HG03439 (cell line): ENCODE results near the gene PCNX3.

Experiments used
- ATAC-seq: cut with Tn5 transposase; IDR thresholded peaks from one replicate; pipeline ENCODE4 v1.9.1; 2021; ENCODE audit warnings: mild to moderate bottlenecking, moderate library complexity; ENCODE audit not compliant: unreplicated experiment

Gene PCNX3

GRCh38 chr11:65618763-65619162, 3.2 kb downstream of the PCNX3 start:
- no peak for ATAC-seq

- ATAC-seq = no peak
These were observed 3.8 kb downstream of the PCNX3 start for GRCh38 chr11:65619281-65619928.

DNA sequence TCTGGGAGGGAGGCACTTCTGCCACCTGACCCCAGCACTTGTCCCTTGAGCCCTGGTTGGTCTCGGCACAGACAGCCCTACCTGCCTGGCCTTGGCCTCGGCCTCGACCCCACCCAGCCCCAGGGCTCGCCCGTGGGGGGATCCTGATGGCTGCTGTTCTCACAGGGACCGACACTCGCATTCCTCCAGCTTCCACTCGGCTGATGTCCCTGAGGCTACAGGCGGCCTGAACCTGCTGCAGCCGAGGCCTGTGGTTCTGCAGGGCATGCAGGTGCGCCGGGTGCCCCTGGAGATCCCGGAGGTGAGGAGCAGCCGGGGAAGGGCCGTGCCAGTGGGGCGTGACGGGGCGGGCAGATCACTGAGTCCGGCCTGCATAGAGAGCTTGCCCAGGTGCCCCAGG, 5.1 kb downstream of the PCNX3 start:
- no peak for ATAC-seq

- ATAC-seq = no peak
These were observed 5.9 kb downstream of the PCNX3 start for GRCh38 chr11:65621460-65621859.

GRCh38 chr11:65622011-65622410, 6.4 kb downstream of the PCNX3 start:
- no peak for ATAC-seq

DNA sequence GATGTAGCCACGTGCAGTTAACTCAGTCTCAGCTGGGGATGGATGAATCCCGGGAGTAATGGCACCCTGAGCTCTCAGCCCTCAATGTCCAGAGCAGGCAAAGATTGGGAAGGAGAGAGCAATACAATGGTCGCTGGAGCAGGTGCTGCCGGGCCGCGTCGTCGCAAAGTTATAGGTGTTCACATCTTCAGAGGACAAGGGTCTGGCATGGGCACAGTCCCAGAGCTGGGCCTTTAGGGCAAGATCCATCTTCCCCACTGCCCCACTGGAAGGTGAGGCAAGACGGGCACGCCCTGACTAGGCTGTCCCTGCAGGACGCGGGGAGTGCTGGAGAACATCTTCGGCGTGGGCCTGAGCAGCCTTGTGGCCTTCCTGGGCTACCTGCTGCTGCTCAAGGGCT, 7.6 kb downstream of the PCNX3 start:
- ATAC-seq = no peak

- no peak for ATAC-seq
These were observed 8.5 kb downstream of the PCNX3 start for GRCh38 chr11:65623852-65624616.

DNA sequence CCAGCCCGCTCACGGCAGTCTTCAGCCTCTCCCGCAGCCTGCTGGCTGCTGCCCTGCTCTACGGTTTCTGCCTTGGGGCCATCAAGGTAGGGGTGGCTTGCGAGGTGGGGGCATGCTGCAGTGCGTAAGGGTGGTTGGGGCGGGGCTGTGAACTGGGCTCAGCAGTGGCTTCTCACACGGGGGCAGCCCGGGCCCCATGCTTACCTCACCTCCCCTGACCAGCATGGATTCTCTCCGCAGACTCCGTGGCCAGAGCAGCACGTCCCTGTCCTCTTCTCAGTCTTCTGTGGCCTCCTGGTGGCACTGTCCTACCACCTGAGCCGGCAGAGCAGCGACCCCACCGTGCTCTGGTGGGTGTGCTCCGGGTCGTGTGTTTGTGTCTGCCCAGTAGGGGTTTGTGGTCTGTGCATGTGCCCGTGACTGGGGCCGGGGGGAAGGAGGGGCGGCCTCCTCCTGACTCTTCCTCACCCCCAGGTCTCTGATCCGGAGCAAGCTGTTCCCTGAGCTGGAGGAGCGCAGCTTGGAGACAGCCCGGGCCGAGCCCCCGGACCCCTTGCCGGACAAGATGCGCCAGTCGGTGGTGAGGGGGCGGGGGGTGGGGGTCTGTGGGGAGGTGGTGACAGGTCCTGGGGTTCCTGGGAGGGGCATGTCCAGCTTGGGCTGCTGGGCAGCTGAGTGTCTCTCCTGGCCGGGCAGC, 9.5 kb downstream of the PCNX3 start:
- no peak for ATAC-seq

DNA sequence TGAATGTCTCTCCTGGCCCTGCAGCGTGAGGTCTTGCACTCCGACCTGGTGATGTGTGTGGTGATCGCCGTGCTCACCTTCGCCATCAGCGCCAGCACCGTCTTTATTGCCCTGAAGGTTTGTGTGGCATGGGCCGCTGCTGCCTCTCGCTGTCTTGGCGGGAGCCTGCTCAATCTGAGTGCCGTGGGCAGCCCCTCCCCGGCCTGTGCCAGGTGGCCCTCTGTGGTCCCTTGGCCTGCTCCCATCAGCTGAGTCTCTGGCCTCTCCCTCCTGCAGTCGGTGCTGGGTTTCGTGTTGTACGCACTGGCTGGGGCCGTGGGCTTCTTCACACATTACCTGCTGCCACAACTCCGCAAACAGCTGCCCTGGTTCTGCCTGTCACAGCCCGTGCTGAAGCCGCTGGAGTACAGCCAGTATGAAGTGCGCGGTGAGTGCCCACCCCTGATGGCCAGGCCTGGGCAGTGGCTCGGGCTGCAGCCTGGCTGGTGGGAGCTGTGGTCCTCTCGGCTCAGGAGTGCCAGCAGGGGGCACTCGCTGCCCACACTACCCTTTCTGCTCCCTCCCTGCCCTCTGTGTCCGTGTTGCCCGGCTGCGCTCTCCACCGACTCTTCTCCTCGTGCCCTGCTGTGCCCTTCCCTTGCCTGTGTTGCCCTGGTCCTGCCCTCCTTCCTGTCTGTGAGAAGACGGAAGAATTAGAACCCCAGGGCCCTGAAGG, 10.2 kb downstream of the PCNX3 start:
- ATAC-seq = no peak

DNA sequence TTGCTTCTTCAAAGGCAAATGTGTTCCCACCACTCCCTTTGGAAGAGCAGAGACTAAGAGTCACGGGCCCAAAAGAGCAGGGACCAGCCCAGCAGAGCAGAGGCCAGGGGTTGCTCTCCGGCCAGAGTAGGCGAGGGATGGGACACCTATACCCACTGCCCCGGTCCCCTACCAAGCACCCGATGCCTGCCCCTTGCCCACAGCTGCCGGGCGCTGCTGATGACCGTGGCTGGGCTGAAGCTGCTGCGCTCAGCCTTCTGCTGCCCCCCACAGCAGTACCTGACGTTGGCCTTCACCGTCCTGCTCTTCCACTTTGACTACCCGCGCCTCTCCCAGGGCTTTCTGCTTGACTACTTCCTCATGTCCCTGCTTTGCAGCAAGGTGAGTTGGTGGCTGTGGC, 11.6 kb downstream of the PCNX3 start:
- no peak for ATAC-seq

DNA sequence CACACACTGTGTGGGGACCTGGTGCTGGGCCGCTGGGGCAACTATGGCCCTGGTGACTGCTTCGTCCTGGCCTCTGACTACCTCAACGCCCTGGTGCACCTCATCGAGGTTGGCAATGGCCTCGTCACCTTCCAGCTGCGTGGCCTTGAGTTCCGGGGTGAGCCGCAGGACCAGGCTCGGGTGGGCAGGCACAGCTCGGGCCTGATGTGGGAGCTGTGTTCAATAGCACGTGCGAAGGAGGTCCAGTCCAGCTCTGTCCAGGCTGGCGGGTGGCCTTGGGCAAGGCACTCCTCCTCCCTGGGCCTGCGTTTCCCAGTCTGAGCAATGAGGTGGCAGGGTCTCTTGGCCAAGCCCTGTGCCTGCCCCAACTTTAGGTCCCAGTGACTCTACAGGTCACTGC, 14.0 kb downstream of the PCNX3 start:
- no peak for ATAC-seq

GRCh38 chr11:65630215-65630614, 14.6 kb downstream of the PCNX3 start:
- ATAC-seq = no peak

- no peak for ATAC-seq
These were observed 18.0 kb downstream of the PCNX3 start for GRCh38 chr11:65633390-65634108.

DNA sequence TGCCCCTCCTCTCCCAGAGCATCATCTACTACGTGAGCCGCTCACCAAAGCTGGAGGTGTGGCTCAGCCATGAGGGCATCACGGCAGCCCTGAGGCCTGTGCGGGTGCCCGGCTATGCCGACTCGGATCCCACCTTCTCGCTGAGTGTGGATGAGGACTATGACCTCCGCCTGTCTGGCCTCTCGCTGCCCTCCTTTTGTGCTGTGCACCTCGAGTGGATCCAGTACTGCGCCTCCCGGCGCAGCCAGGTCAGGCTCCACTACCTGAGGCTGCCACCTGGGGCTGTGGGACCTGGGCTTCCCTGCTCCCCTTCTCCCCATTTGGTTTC, 18.5 kb downstream of the PCNX3 start:
- no peak for ATAC-seq

GRCh38 chr11:65634440-65634839, 18.9 kb downstream of the PCNX3 start:
- no peak for ATAC-seq

- ATAC-seq = no peak
These were observed 19.5 kb downstream of the PCNX3 start for GRCh38 chr11:65634905-65635731.

- no peak for ATAC-seq
These were observed 20.8 kb downstream of the PCNX3 start for GRCh38 chr11:65636108-65637031.

DNA sequence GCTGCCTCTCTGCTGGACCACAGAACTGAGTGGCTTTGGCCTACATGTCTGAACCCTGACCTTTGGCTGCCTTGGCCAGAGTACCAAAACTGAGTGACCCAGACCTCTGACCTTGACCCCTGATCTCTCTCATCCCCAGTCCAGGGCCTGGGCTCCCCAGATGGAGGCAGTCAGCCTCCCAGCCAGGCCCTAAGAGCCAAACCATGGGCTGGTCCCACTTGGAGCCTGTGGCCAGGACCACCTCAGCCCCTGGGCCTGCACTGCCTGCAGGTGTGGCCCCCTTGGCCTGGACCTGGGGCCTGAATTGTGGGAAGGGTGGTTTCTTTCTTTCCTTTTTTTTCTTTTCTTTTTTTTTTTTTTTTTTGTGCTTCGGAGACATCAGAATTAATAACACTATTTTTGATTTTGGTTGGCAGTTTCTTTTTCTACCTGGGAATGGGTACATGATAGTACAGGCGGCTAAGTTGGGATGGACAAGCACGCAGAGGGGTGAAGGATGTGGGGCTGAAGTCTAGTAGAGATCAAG, 21.5 kb downstream of the PCNX3 start:
- no peak for ATAC-seq
